GM12878 (cell line): ENCODE results near the gene TSSC4. TPM values are rescaled to one million over a fixed set of nuclear protein-coding genes. Genes with fewer than 3 reads are reported as not detected.

Experiments used
- ATAC-seq: fragments of 200-7000 bp; cut with Tn5 transposase; 3 replicates; pipeline ENCODE4 v1.9.1; 2020; ENCODE audit warnings: mild to moderate bottlenecking, moderate library complexity
- BruUV-seq: library from RNA; stranded (reverse); fragments of 400-500 nt; replicated peaks from 2 replicates; lab custom pipeline; 2021; lab: Mats Ljungman, UMichigan
- CTCF ChIA-PET: fragments of 300-600 bp; sonication (Branson Sonifier 250); formaldehyde crosslinking; extraction: SDS; loops from one replicate; lab custom pipeline; 2021; ENCODE audit warnings: inconsistent platforms; lab: Yijun Ruan, JAX
- POLR2A ChIA-PET: fragments of 350-600 bp; formaldehyde crosslinking; extraction: SDS; loops from one replicate; lab custom pipeline; 2021; ENCODE audit warnings: inconsistent platforms; lab: Charles Lee
- RAD21 ChIA-PET: fragments of 300-600 bp; sonication (Branson Sonifier 250); formaldehyde crosslinking; loops from one replicate; lab custom pipeline; 2023; ENCODE audit warnings: antibody characterized with exemption; ENCODE audit not compliant: unreplicated experiment; lab: Charles Lee
- SMC1A ChIA-PET: fragments of 300-600 bp; sonication (Branson Sonifier 250); formaldehyde crosslinking; loops from one replicate; lab custom pipeline; 2023; ENCODE audit not compliant: unreplicated experiment, uncharacterized antibody; lab: Charles Lee
- DNase-seq: peaks from one replicate; pipeline ENCODE4 v3.0.0-alpha.2; 2011; ENCODE audit warnings: low read depth, low spot score
- FAIRE-seq: peaks from 3 replicates; lab custom pipeline; 2011; peaks lifted over from hg19 to GRCh38; lab: Jason Lieb, UNC
- H2AFZ ChIP-seq: 2 replicates; pipeline ENCODE4 v1.6.0; 2011; ENCODE audit warnings: low read depth, low read length, control low read depth; ENCODE audit not compliant: control insufficient read depth
- H3K27ac ChIP-seq: 2 replicates; pipeline ENCODE4 v1.5.1; 2011; ENCODE audit warnings: control low read depth; ENCODE audit not compliant: control insufficient read depth, insufficient read depth
- H3K27me3 ChIP-seq, 2 experiments: replicated peaks in 1 of 2; 2 replicates each; pipeline versions ENCODE4 v1.6.0 to v1.6.1; 2011; ENCODE audit warnings: low read length in 1 of 2; ENCODE audit not compliant: control insufficient read depth in 2 of 2, insufficient read depth in 2 of 2
- H3K36me3 ChIP-seq, 2 experiments: 2 replicates each; pipeline ENCODE4 v1.5.1; 2011; ENCODE audit warnings: low read length in 1 of 2; ENCODE audit not compliant: control insufficient read depth in 2 of 2, insufficient read depth in 2 of 2
- H3K4me1 ChIP-seq: 2 replicates; pipeline ENCODE4 v1.6.1; 2011; ENCODE audit warnings: mild to moderate bottlenecking, low read length, moderate library complexity, mixed read lengths; ENCODE audit not compliant: control insufficient read depth, insufficient read depth
- H3K4me2 ChIP-seq: 2 replicates; pipeline ENCODE4 v1.6.0; 2011; ENCODE audit warnings: control low read depth; ENCODE audit not compliant: control insufficient read depth, insufficient read depth
- H3K4me3 ChIP-seq: fragments of 200-600 bp; sonication (generic); 2 replicates; pipeline ENCODE4 v1.5.1; 2016
- H3K79me2 ChIP-seq: 2 replicates; pipeline ENCODE4 v1.6.0; 2011; ENCODE audit warnings: low read length; ENCODE audit not compliant: control insufficient read depth, insufficient read depth
- H3K9ac ChIP-seq: 2 replicates; pipeline ENCODE4 v1.8.0; 2011; ENCODE audit warnings: low read length, control low read depth, mixed read lengths; ENCODE audit not compliant: control insufficient read depth, insufficient read depth
- H3K9me3 ChIP-seq: replicated peaks from 3 replicates; pipeline ENCODE4 v1.5.1; 2011; ENCODE audit warnings: mild to moderate bottlenecking, low read length; ENCODE audit not compliant: control insufficient read depth, insufficient read depth
- H4K20me1 ChIP-seq: 2 replicates; pipeline ENCODE4 v1.6.0; 2011; ENCODE audit not compliant: control insufficient read depth, insufficient read depth
- BCL11A ChIP-seq: IDR thresholded peaks from 2 replicates; pipeline ENCODE4 v1.6.1; 2011; ENCODE audit warnings: low read depth, low read length
- CREM ChIP-seq: IDR thresholded peaks from 2 replicates; pipeline ENCODE4 v1.6.1; 2014; ENCODE audit warnings: antibody characterized with exemption, low read depth
- EED ChIP-seq: sonication (generic); IDR thresholded peaks from 2 replicates; pipeline ENCODE4 v1.6.1; 2016; ENCODE audit warnings: antibody characterized with exemption, low read depth
- FOS ChIP-seq: IDR thresholded peaks from 3 replicates; pipeline ENCODE4 v1.6.1; 2011; ENCODE audit warnings: borderline replicate concordance; ENCODE audit not compliant: insufficient read length; ENCODE audit errors: extremely low read depth
- HDGF ChIP-seq: fragments of 450-650 bp; IDR thresholded peaks from 2 replicates; pipeline ENCODE4 v1.6.1; 2016; ENCODE audit warnings: antibody characterized with exemption
- KDM1A ChIP-seq: fragments of 200-600 bp; sonication (generic); IDR thresholded peaks from 2 replicates; pipeline ENCODE4 v1.6.1; 2016; ENCODE audit warnings: borderline replicate concordance
- MTA2 ChIP-seq: fragments of 450-650 bp; IDR thresholded peaks from 2 replicates; pipeline ENCODE4 v1.6.1; 2016; ENCODE audit warnings: low read depth, mild to moderate bottlenecking, moderate library complexity
- MYC ChIP-seq: IDR thresholded peaks from 2 replicates; pipeline ENCODE4 v1.6.1; 2011; ENCODE audit warnings: mild to moderate bottlenecking, low read length, moderate library complexity, inconsistent platforms; ENCODE audit not compliant: insufficient read depth, insufficient replicate concordance, insufficient read length, severe bottlenecking
- NR2F1 ChIP-seq: fragments of 450-650 bp; conservative IDR thresholded peaks from 2 replicates; pipeline ENCODE4 v1.6.1; 2017; ENCODE audit warnings: mild to moderate bottlenecking
- TARDBP ChIP-seq: IDR thresholded peaks from 2 replicates; pipeline ENCODE4 v1.6.1; 2016; ENCODE audit warnings: borderline replicate concordance
- ZNF384 ChIP-seq: IDR thresholded peaks from 2 replicates; pipeline ENCODE4 v1.6.1; 2012; ENCODE audit warnings: low read depth, mild to moderate bottlenecking, low read length, improper control_type of control experiment, borderline replicate concordance
- WGBS: methylation state at CpG from one replicate; pipeline ENCODE4 v1.1.6; 2016; ENCODE audit warnings: low lambda C conversion rate; ENCODE audit not compliant: insufficient replicate concordance, insufficient coverage; ENCODE audit errors: missing lambda C conversion rate; 5-methylcytosine and 5-hydroxymethylcytosine counted together
- in situ Hi-C: fragments of 300-500 bp; cut with MboI; formaldehyde crosslinking; loops from 9 replicates; pipeline ENCODE4 v1.14.3; 2018; ENCODE audit warnings: mixed read lengths
- intact Hi-C: fragments of 100-400 bp; cut with micrococcal nuclease; formaldehyde crosslinking; loops from one replicate; pipeline ENCODE4 v1.14.2; 2022; ENCODE audit not compliant: unreplicated experiment
- polyA plus RNA-seq, 11 experiments: library from polyadenylated mRNA; depleted of rRNA in 4 of 11; unstranded in 6 of 11; stranded (reverse) in 5 of 11; fragments of >200 nt; fragmentation: Nextera tagmentation in 4 of 11; fragmentation: Illumina TruSeq in 1 of 11; extraction: Ambion mirVana in 4 of 11; extraction: Trizol in 1 of 11; gene quantifications; 1 replicate in 1 of 11; 2 replicates in 10 of 11; pipeline versions ENCODE4 v1.2.1 to v1.2.3, GENCODE V29; 2011 to 2016; ENCODE audit warnings: inconsistent platforms in 2 of 11, missing spikeins in 2 of 11, low read depth in 1 of 11
- total RNA-seq, 4 experiments: library from RNA; depleted of rRNA in 3 of 4; stranded (reverse); fragments of >200 nt in 3 of 4; fragmentation: Illumina TruSeq in 1 of 4; extraction: Trizol in 1 of 4; gene quantifications; 2 replicates each; pipeline versions ENCODE4 v1.2.1 to v1.2.3, GENCODE V29; 2013 to 2021
- TF ChIP-seq, protein P1 (sequence below): fragments of 450-650 bp; IDR thresholded peaks from 2 replicates; pipeline ENCODE4 v1.6.1; 2016; ENCODE audit warnings: mild to moderate bottlenecking, moderate library complexity, borderline replicate concordance
- TF ChIP-seq, protein P2 (sequence below): fragments of 450-650 bp; conservative IDR thresholded peaks from 2 replicates; pipeline ENCODE4 v1.6.1; 2017; ENCODE audit warnings: mild to moderate bottlenecking, moderate library complexity
- TF ChIP-seq, protein P3 (sequence below): IDR thresholded peaks from 2 replicates; pipeline ENCODE4 v1.6.1; 2012; ENCODE audit warnings: low read depth, low read length, improper control_type of control experiment
- TF ChIP-seq, protein P4 (sequence below): fragments of 450-650 bp; IDR thresholded peaks from 2 replicates; pipeline ENCODE4 v1.6.1; 2014; ENCODE audit warnings: mild to moderate bottlenecking

TSSC4 gene
- total and polyA plus RNA-seq, 10 of the 15 experiments (the other 5 are each of a cell fraction or from before 2014, with no cell fraction given): 0.69 to 70.1 (median 25.7) TPM

DNA sequence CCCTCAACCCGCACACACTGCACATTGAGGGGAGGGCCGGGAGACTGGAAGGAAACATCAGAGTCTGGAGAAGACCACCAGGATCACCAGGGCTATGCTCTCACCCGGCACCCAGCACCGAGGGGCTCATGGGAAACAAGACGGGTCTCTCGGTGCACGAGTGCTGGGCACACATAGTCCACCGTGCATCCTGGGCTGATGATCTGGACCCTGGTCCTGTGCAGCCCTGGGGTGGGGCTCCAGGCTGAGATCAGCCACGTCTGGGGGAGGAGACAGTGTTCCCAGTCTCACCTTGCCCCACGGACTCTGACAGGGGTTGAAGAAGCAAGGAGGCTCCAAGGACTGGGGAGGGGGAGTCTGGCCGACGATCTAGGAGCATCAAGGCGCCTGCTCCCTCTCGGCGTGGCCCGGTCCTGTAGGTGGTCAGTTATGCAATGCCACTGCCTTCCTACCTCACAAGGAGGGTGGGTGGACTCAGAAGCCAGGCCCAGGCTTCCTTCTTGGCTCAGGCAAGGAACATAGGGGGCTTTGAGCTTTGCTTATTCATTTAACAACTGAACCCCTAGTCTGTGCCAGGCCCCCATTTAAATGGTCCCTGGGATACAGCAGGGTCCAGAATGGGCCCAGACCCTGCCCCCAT is 34.9 kb upstream of the TSSC4 start (continued):
- TF ChIP-seq, protein P1, sequence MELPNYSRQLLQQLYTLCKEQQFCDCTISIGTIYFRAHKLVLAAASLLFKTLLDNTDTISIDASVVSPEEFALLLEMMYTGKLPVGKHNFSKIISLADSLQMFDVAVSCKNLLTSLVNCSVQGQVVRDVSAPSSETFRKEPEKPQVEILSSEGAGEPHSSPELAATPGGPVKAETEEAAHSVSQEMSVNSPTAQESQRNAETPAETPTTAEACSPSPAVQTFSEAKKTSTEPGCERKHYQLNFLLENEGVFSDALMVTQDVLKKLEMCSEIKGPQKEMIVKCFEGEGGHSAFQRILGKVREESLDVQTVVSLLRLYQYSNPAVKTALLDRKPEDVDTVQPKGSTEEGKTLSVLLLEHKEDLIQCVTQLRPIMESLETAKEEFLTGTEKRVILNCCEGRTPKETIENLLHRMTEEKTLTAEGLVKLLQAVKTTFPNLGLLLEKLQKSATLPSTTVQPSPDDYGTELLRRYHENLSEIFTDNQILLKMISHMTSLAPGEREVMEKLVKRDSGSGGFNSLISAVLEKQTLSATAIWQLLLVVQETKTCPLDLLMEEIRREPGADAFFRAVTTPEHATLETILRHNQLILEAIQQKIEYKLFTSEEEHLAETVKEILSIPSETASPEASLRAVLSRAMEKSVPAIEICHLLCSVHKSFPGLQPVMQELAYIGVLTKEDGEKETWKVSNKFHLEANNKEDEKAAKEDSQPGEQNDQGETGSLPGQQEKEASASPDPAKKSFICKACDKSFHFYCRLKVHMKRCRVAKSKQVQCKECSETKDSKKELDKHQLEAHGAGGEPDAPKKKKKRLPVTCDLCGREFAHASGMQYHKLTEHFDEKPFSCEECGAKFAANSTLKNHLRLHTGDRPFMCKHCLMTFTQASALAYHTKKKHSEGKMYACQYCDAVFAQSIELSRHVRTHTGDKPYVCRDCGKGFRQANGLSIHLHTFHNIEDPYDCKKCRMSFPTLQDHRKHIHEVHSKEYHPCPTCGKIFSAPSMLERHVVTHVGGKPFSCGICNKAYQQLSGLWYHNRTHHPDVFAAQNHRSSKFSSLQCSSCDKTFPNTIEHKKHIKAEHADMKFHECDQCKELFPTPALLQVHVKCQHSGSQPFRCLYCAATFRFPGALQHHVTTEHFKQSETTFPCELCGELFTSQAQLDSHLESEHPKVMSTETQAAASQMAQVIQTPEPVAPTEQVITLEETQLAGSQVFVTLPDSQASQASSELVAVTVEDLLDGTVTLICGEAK: no peak
- no peak for TF ChIP-seq ZNF384

DNA sequence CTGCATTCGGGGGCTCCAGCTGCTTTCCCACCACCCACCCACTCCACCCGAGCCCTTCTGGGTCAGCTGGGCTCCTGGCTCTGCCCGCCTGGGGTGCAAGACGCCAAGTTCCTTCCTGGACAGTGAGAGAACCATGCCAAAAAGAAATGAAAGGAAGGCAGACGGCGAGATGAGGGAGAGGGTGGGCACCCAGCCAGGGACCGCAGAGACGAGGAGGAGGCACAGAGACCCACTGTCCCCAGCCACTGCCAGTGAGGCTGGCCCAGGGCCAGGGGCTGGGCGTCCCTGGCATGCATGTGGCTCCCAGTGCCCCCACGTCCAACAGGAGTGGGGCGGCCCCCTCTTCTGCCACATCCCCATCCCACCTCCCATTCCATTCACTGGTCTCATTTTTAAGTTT is 34.3 kb upstream of the TSSC4 start:
- ChIA-PET RAD21 (no interaction called here), CTCF (interaction anchor here (2.0 kb wide), 1 partner anchor 62 kb away, joined by 8 read pairs; no protein-coding TSS in a partner anchor), SMC1A (no interaction called here), POLR2A (no interaction called here)
- H3K79me2 ChIP-seq: no peaks in the 10 kb centered on the region
- no peak overlapping the region for H3K9ac ChIP-seq
- H3K4me1 ChIP-seq: no peaks in the 10 kb centered on the region
- no peaks in the 10 kb centered on the region for H3K9me3 ChIP-seq
- DNase-seq: no peak
- 19% methylated on average over 11 of the region's 11 CpGs for WGBS
- H3K27ac ChIP-seq: no peak overlapping the region
- H3K4me3 ChIP-seq: no peak overlapping the region
- H3K4me2 ChIP-seq: no peak overlapping the region
- ATAC-seq: no peak
- no peak for FAIRE-seq
- intact Hi-C loops: no loop called here
- no peaks in the 10 kb centered on the region for H3K36me3 ChIP-seq
- no peaks in the 10 kb centered on the region; a peak in 2 of 4 replicates for H3K27me3 ChIP-seq
- no peaks in the 10 kb centered on the region for H4K20me1 ChIP-seq
- no peak overlapping the region for H2AFZ ChIP-seq
- no TSS peak for BruUV-seq
- in situ Hi-C loops: no loop called here
- TF ChIP-seq CREM (no peak), TARDBP (no peak), FOS (no peak), NR2F1 (no peak), KDM1A (no peak), BCL11A (no peak), HDGF (no peak), MTA2 (no peak), MYC (no peak), EED (no peak)
- TF ChIP-seq, protein P2, sequence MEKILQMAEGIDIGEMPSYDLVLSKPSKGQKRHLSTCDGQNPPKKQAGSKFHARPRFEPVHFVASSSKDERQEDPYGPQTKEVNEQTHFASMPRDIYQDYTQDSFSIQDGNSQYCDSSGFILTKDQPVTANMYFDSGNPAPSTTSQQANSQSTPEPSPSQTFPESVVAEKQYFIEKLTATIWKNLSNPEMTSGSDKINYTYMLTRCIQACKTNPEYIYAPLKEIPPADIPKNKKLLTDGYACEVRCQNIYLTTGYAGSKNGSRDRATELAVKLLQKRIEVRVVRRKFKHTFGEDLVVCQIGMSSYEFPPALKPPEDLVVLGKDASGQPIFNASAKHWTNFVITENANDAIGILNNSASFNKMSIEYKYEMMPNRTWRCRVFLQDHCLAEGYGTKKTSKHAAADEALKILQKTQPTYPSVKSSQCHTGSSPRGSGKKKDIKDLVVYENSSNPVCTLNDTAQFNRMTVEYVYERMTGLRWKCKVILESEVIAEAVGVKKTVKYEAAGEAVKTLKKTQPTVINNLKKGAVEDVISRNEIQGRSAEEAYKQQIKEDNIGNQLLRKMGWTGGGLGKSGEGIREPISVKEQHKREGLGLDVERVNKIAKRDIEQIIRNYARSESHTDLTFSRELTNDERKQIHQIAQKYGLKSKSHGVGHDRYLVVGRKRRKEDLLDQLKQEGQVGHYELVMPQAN: no peak
- TF ChIP-seq, protein P3, sequence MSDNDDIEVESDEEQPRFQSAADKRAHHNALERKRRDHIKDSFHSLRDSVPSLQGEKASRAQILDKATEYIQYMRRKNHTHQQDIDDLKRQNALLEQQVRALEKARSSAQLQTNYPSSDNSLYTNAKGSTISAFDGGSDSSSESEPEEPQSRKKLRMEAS: no peak
- TF ChIP-seq, protein P4, sequence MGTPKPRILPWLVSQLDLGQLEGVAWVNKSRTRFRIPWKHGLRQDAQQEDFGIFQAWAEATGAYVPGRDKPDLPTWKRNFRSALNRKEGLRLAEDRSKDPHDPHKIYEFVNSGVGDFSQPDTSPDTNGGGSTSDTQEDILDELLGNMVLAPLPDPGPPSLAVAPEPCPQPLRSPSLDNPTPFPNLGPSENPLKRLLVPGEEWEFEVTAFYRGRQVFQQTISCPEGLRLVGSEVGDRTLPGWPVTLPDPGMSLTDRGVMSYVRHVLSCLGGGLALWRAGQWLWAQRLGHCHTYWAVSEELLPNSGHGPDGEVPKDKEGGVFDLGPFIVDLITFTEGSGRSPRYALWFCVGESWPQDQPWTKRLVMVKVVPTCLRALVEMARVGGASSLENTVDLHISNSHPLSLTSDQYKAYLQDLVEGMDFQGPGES: no peak
